ENCODE results near the gene HEPHL1.

DNA sequence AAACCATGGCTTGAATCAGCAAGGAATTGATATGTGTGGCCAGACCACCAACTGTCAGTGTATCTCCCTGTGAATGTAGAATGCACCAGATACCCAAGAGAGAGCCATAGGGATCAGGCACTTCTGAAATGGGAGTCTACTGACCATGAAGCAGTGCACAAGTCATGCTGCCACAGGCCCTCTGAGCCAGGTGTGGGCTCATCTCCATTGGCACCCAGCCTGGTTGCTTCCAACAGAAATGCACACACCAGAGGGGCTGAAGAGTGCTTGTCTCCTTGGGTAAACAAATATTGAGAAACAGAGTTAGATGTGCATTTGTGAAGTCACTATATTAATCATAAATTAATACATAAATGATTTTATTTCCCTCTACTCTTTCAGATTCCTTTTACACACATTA lies 79.1 kb downstream of the HEPHL1 start:
- TF ChIP-seq, protein P1, sequence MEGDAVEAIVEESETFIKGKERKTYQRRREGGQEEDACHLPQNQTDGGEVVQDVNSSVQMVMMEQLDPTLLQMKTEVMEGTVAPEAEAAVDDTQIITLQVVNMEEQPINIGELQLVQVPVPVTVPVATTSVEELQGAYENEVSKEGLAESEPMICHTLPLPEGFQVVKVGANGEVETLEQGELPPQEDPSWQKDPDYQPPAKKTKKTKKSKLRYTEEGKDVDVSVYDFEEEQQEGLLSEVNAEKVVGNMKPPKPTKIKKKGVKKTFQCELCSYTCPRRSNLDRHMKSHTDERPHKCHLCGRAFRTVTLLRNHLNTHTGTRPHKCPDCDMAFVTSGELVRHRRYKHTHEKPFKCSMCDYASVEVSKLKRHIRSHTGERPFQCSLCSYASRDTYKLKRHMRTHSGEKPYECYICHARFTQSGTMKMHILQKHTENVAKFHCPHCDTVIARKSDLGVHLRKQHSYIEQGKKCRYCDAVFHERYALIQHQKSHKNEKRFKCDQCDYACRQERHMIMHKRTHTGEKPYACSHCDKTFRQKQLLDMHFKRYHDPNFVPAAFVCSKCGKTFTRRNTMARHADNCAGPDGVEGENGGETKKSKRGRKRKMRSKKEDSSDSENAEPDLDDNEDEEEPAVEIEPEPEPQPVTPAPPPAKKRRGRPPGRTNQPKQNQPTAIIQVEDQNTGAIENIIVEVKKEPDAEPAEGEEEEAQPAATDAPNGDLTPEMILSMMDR (IDR thresholded peaks at IDR 0.05) = no peak
- TF ChIP-seq POLR2A (IDR thresholded peaks at IDR 0.05) = no peak
- TF ChIP-seq POLR2AphosphoS5 (IDR thresholded peaks at IDR 0.05) = no peak

All from breast epithelium (tissue), 3 donors.